Body of pancreas (tissue), 4 donors: ENCODE results near the gene ITIH5. TPM values are rescaled to one million over a fixed set of nuclear protein-coding genes. Genes with fewer than 3 reads are reported as not detected.

Experiments
- ATAC-seq: fragments of 150-250 bp; one replicate; pipeline ENCODE4 v1.9.1; 2016
- DNase-seq, 4 donors: peaks; one replicate each; pipeline ENCODE4 v3.0.0-alpha.2; 2019
- H3K27ac ChIP-seq, 4 donors: fragments of 200-600 bp; sonication (generic); 1 replicate in 3 of 4; 2 replicates in 1 of 4; pipeline versions ENCODE4 v1.5.1 to v1.6.1; 2016 to 2019; ENCODE audit warnings: mild to moderate bottlenecking in 1 of 4, mixed read lengths in 1 of 4, moderate library complexity in 1 of 4
- H3K27me3 ChIP-seq, 2 donors: fragments of 200-600 bp; sonication (generic); one replicate each; pipeline ENCODE4 v1.6.0; 2016; ENCODE audit warnings: mild to moderate bottlenecking in 1 of 2
- H3K36me3 ChIP-seq, 2 donors: fragments of 200-600 bp; sonication (generic); replicated peaks in 1 of 2; 2 replicates each; pipeline ENCODE4 v1.5.1; 2016; ENCODE audit warnings: low read depth in 2 of 2; ENCODE audit not compliant: insufficient read depth in 1 of 2
- H3K4me1 ChIP-seq: fragments of 200-600 bp; sonication (generic); one replicate; pipeline ENCODE4 v1.6.0; 2016
- H3K4me3 ChIP-seq, 2 donors: fragments of 200-600 bp; sonication (generic); 1 replicate in 1 of 2; 2 replicates in 1 of 2; pipeline ENCODE4 v1.5.1; 2016 to 2019
- H3K9me3 ChIP-seq, 3 donors: fragments of 200-600 bp; sonication (generic); 1 replicate in 2 of 3; 2 replicates in 1 of 3; pipeline ENCODE4 v1.5.1; 2016
- CTCF ChIP-seq, 7 experiments: fragments of 450-650 bp in 4 of 7; fragments of 200-600 bp in 3 of 7; sonication (generic) in 3 of 7; IDR thresholded peaks; one replicate each; pipeline ENCODE4 v1.5.1; 2016 to 2019; ENCODE audit warnings: antibody characterized with exemption in 7 of 7
- POLR2A ChIP-seq, 3 donors: fragments of 450-650 bp; IDR thresholded peaks; one replicate each; pipeline ENCODE4 v1.6.1; 2016; ENCODE audit warnings: antibody characterized with exemption in 3 of 3, mild to moderate bottlenecking in 2 of 3
- WGBS, 2 donors: methylation state at CpG; one replicate each; pipeline ENCODE4 v1.1.5; 2017; 5-methylcytosine and 5-hydroxymethylcytosine counted together
- intact Hi-C: fragments of 100-400 bp; cut with DNase I; formaldehyde crosslinking; loops from one replicate; pipeline ENCODE4 v1.15.1; 2023
- total RNA-seq, 2 donors: library from RNA; depleted of rRNA; stranded (reverse); fragments of >200 nt; gene quantifications; one replicate each; pipeline ENCODE4 v1.1.0, GENCODE V29; 2016

The ITIH5 gene
- total RNA-seq, 2 donors from 2014 or later = 8.6 to 9.9 TPM

- no peak for TF ChIP-seq CTCF (IDR thresholded peaks at IDR 0.05)
- no peak for TF ChIP-seq POLR2A (IDR thresholded peaks at IDR 0.05)
- Histone ChIP-seq H3K4me3 (no peak overlapping the region), H3K4me1 (no peaks in the 10 kb centered on the region), H3K27me3 (no peaks in the 10 kb centered on the region), H3K9me3 (no peaks in the 10 kb centered on the region), H3K27ac (no peak overlapping the region), H3K36me3 (no peaks in the 10 kb centered on the region)
- intact Hi-C loops = no loop called here
- DNase-seq (no peak), ATAC-seq (no peak)
- 22 to 38% methylated on average over 3 of the region's 3 CpGs for WGBS, 2 donors
These were observed 56.7 kb downstream of the ITIH5 start for GRCh38 chr10:7610026-7610425.

GRCh38 chr10:7609556-7609955, 57.2 kb downstream of the ITIH5 start:
- Histone ChIP-seq H3K27me3 (no peaks in the 10 kb centered on the region), H3K4me3 (no peak overlapping the region), H3K4me1 (no peaks in the 10 kb centered on the region), H3K9me3 (no peaks in the 10 kb centered on the region), H3K27ac (no peak overlapping the region), H3K36me3 (no peaks in the 10 kb centered on the region)
- no peak for TF ChIP-seq POLR2A (IDR thresholded peaks at IDR 0.05)
- no peak for TF ChIP-seq CTCF (IDR thresholded peaks at IDR 0.05)
- intact Hi-C loops = no loop called here
- 34 to 45% methylated on average over 5 of the region's 5 CpGs for WGBS, 2 donors
- ATAC-seq = no peak
- DNase-seq = no peak

- intact Hi-C loops = no loop called here
These were observed 58.8 kb downstream of the ITIH5 start for GRCh38 chr10:7608001-7608400.

GRCh38 chr10:7606951-7607404, 59.8 kb downstream of the ITIH5 start:
- Histone ChIP-seq H3K27me3 (no peaks in the 10 kb centered on the region), H3K4me3 (no peak overlapping the region), H3K9me3 (no peaks in the 10 kb centered on the region), H3K36me3 (no peaks in the 10 kb centered on the region), H3K4me1 (no peaks in the 10 kb centered on the region), H3K27ac (no peak overlapping the region)
- intact Hi-C loops = no loop called here
- TF ChIP-seq CTCF (IDR thresholded peaks at IDR 0.05) (no peak), POLR2A (IDR thresholded peaks at IDR 0.05) (no peak)
- WGBS, 2 donors = 42 to 46% methylated on average over 4 of the region's 4 CpGs
- no peak for ATAC-seq
- no peak for DNase-seq

More at GRCh38 chr10:7608001-7608400, 58.8 kb downstream of the ITIH5 start:
- Histone ChIP-seq H3K9me3 (no peaks in the 10 kb centered on the region), H3K4me1 (no peaks in the 10 kb centered on the region), H3K4me3 (no peak overlapping the region), H3K36me3 (no peaks in the 10 kb centered on the region), H3K27ac (no peak overlapping the region), H3K27me3 (no peaks in the 10 kb centered on the region)
- no peak for TF ChIP-seq POLR2A (IDR thresholded peaks at IDR 0.05)
- TF ChIP-seq CTCF (IDR thresholded peaks at IDR 0.05) = no peak
- ATAC-seq (no peak), DNase-seq (no peak)
- WGBS, 2 donors = 71 to 90% methylated on average over 11 of the region's 11 CpGs

- no peak overlapping the region for H3K27ac ChIP-seq
- DNase-seq (no peak), ATAC-seq (no peak)
- WGBS, 2 donors = 55 to 60% methylated on average over 11 of the region's 11 CpGs
- intact Hi-C loops = no loop called here
- no peak for TF ChIP-seq POLR2A (IDR thresholded peaks at IDR 0.05)
- no peak for TF ChIP-seq CTCF (IDR thresholded peaks at IDR 0.05)
- no peaks in the 10 kb centered on the region for H3K4me1 ChIP-seq
- no peaks in the 10 kb centered on the region for H3K27me3 ChIP-seq
- no peaks in the 10 kb centered on the region for H3K36me3 ChIP-seq
- H3K4me3 ChIP-seq = no peak overlapping the region
- H3K9me3 ChIP-seq = no peaks in the 10 kb centered on the region
These were observed 61.0 kb downstream of the ITIH5 start for GRCh38 chr10:7605565-7606295.
